ENCODE data around the gene SENP2.
"Not testable (repeated sequence)": the region's sequence is repeated elsewhere in the genome, so short reads cannot be mapped to it uniquely, and the experiment has no call there.

The SENP2 gene

GRCh38 chr3:185594073-185594472 lies 8.0 kb downstream of the SENP2 start:
- no peak for DNase-seq

- DNase-seq = no peak
Measured at GRCh38 chr3:185595526-185595925, 9.4 kb downstream of the SENP2 start.

- DNase-seq = no peak
Measured at GRCh38 chr3:185605566-185605965, 19.5 kb downstream of the SENP2 start.

GRCh38 chr3:185606196-185606595 lies 20.1 kb downstream of the SENP2 start:
- no peak for DNase-seq

- DNase-seq = no peak
Measured at GRCh38 chr3:185613016-185613415, 26.9 kb downstream of the SENP2 start.

- DNase-seq = no peak
Measured at GRCh38 chr3:185623939-185624665, 38.0 kb downstream of the SENP2 start.

- no peak for DNase-seq
Measured at GRCh38 chr3:185625784-185626183, 39.7 kb downstream of the SENP2 start.

- no peak for DNase-seq
Measured at GRCh38 chr3:185629554-185630181, 43.6 kb downstream of the SENP2 start.

- DNase-seq = peak; percentile 18
Measured at GRCh38 chr3:185630182-185630622, 44.1 kb downstream of the SENP2 start.

- no peak for DNase-seq
Measured at GRCh38 chr3:185631108-185631507, 45.0 kb downstream of the SENP2 start.

GRCh38 chr3:185631508-185632206 lies 45.6 kb downstream of the SENP2 start:
- DNase-seq = no peak

- no peak for DNase-seq
Measured at GRCh38 chr3:185632996-185633395, 46.9 kb downstream of the SENP2 start.

GRCh38 chr3:185637388-185637787 lies 51.3 kb downstream of the SENP2 start:
- DNase-seq = no peak

- not testable (repeated sequence) for DNase-seq
Measured at GRCh38 chr3:185638651-185639050, 52.6 kb downstream of the SENP2 start.

GRCh38 chr3:185639632-185640206 lies 53.6 kb downstream of the SENP2 start:
- no peak for DNase-seq

- DNase-seq = no peak
Measured at GRCh38 chr3:185640308-185640707, 54.2 kb downstream of the SENP2 start.

GRCh38 chr3:185645191-185645590 lies 59.1 kb downstream of the SENP2 start:
- DNase-seq = not testable (repeated sequence)

GRCh38 chr3:185645596-185646381 lies 59.7 kb downstream of the SENP2 start:
- peak; percentile 47 for DNase-seq

GRCh38 chr3:185646382-185647133 lies 60.5 kb downstream of the SENP2 start:
- DNase-seq = peak; percentile 1

GRCh38 chr3:185647134-185647879 lies 61.2 kb downstream of the SENP2 start:
- no peak for DNase-seq

GRCh38 chr3:185647880-185648210 lies 61.8 kb downstream of the SENP2 start:
- no peak for DNase-seq

Measured in DMS153 (cell line).